Bone marrow (tissue), 2 donors: ENCODE data around the gene DNAH6.

ENCODE experiments used
- DNase-seq, 2 donors: peaks; one replicate each; lab custom pipeline; 2025; lab: John Stamatoyannopoulos, UW

DNAH6 gene

DNA sequence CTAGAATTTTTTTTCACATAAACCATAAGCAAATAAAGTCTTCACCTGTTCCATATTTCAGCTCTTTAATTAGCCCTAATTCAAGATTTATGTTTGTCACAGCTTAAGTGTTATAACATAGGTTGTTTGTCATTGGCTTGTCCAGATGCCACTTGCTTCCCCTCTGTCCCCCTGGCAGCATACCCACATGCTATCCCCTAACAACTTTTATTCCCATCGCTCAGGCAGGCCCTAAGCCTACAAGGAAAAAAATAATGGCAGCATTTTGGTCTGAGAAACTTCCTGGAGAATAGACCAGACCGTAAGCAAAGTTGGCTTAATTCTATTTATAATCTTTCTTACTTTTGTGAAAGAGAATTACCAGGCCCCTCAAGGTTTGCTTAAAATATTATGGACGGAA lies 173.9 kb downstream of the DNAH6 start:
- no peak for DNase-seq

DNA sequence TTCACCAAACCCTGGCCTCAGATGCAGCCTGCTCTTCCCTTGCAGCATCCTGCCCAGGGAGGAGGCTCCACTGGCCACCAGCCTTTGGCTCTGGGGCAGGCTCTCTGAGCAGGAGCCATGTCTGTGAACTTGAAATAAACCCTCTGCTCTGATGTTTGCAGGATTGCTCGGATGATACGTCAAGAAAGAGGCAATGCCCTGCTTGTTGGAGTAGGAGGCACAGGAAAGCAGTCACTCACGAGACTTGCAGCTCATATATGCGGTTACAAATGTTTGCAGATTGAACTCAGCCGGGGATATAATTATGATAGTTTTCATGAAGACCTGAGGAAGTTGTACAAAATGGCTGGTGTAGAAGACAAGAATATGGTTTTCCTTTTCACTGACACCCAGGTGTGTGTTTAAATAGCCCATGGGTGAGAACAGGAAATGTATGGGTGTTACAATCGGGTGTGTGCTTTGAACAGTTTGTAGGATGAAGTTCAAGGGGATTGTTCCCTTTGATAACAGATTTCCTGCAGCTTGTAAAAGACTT lies 177.9 kb downstream of the DNAH6 start:
- DNase-seq: no peak

- no peak for DNase-seq
These were observed 181.6 kb downstream of the DNAH6 start for GRCh38 chr2:84697895-84698294.

- no peak for DNase-seq
These were observed 183.7 kb downstream of the DNAH6 start for GRCh38 chr2:84700006-84700405.

DNA sequence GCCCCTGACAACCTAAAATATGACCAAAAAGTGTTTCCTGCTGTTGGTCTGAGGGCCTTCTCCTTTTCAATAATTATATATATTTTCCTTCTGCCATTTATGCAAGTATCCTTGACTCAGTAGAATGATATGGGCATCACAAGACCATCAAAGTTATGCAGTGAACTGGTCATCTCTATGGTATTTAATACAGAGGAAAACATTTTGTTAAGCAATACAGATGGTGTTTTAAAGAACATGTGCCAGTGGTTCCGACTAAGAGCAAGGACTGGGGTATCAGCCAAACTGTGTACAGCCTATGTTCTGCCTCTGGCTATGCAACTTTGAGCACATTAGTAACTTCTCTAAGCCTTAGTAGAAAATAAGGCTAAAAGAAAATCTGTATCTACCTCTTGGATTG lies 185.6 kb downstream of the DNAH6 start:
- no peak for DNase-seq

GRCh38 chr2:84702941-84703340 lies 186.6 kb downstream of the DNAH6 start:
- DNase-seq: no peak

DNA sequence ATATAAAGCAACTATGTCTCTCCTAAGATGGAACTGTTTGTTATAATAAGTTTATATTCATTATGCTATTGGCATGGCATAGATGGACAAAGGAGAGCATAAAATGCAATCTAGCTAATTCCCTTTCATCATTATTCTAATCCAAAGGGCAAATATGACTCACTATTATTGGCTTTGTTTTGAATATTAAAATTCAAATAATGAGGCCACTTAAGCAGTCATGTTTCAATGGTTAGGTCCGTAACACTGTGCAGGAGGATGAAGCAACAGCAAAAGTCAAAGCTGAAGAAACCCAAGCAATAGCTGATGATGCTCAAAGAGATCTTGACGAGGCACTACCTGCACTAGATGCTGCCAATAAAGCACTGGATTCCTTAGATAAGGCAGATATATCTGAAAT lies 187.5 kb downstream of the DNAH6 start:
- DNase-seq: no peak

DNA sequence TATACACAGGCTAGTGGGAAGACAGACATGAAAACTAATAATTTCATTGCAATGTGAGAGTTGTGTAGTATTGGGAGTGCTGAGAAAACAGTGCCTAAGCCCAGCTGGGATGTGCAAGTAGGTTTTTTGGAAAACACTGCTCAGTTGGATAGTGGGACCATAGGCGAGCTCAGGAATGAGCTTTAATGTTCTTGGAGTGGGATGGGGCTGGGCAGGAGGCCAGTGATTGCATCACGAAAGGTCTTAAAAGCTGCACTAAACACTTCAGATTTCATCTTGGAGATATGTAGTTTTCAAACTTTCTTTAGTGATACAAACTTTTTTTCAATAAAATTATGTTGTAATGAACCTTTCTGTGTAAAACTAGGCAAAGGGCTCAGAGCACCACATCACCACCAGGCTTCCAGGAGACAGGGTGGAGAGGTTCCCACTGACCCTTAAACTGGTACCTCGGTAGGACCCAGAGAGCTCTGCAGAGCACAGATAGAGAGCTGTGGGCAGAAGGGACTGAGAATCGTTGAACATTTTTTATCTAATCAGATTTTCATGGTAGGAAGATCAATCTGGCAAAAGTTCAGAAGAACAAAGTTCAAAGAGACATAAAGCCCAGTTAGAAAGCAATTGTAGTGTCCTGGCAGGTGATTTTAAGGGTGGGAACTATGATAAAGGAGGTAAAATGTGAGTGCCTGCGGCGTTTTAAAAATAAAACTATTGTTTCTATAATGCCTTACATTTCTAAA lies 188.4 kb downstream of the DNAH6 start:
- DNase-seq: no peak

DNA sequence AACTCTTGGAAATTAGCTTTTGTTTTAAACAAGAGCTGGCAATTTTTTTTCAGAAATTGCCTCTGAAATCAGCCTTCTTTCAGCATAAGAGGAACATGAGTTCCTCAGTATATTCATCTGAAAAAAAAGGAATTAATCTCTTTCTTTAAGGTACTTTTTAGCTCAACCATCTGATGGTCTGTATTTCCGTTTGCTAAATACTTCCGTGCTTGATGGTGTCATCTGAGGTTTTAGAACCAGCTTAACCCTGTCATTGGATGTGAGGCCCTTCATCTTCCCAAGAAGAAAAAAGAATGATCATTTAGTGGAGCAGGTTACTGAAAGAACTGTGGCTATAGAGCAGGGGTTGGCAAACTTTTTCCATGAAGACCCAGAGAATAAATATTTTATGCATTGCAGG lies 189.6 kb downstream of the DNAH6 start:
- no peak for DNase-seq

GRCh38 chr2:84708442-84708841 lies 192.1 kb downstream of the DNAH6 start:
- DNase-seq: no peak

- no peak for DNase-seq
These were observed 195.4 kb downstream of the DNAH6 start for GRCh38 chr2:84711651-84712050.

GRCh38 chr2:84713441-84713840 lies 197.1 kb downstream of the DNAH6 start:
- DNase-seq: no peak

- no peak for DNase-seq
These were observed 200.3 kb downstream of the DNAH6 start for GRCh38 chr2:84716564-84716963.

DNA sequence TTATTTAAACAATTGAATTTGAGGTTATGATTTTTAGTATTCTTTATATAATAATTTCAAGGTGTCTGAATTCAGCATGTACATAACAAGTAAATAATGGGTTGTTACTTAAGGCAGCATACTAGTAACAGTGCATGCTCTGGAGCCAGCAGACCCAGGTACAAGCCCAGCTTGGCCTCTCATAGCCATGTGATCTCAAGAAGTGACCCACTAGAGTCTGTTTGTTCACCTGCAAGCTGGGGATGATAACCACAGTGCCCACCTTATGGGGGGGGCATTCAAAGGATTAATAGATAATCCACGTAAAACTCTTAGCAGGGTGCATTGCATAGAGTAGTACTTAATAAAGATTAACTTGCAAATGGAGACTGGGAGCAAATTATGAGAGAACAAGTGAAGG lies 201.0 kb downstream of the DNAH6 start:
- DNase-seq: no peak

DNA sequence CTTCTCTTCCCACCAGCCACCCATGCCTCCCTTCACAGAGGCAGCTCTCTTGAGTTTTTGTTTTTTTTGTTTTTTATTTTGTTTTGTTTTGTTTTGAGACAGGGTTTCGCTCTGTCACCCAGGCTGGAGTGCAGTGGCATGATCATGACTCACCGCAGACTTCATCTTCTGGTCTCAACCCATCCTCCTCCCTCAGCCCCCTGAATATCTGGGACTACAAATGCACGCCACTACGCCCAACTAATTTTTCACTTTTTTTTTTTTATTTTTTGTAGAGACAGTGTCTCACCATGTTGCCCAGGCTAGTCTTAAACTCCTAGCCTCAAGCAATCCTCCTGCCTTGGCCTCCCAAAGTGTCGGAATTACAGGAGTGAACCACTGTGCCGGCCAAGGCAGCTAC lies 203.1 kb downstream of the DNAH6 start:
- DNase-seq: no peak

- DNase-seq: no peak
These were observed 207.5 kb downstream of the DNAH6 start for GRCh38 chr2:84723831-84724230.

DNA sequence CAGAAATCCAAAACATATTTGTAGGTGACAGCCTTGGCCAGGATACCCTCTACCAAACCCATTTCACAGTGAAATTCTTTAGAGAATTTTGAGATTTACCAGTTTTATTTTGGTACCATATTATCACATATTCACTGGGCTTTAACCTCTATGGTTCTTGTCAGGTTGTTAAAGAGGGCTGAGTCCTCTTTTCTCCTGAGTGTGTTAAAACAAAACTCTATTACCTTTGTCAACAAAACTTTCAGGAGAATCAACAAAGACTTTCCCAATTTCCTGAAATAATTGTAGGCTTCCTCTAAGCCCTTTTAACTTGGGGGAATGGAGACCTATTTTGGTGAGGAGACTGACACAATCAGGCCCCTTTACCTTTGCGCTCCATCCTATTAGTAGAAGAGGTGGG lies 209.4 kb downstream of the DNAH6 start:
- no peak for DNase-seq

- DNase-seq: no peak
These were observed 211.0 kb downstream of the DNAH6 start for GRCh38 chr2:84727315-84727714.

- DNase-seq: no peak
These were observed 212.9 kb downstream of the DNAH6 start for GRCh38 chr2:84729224-84729623.

DNA sequence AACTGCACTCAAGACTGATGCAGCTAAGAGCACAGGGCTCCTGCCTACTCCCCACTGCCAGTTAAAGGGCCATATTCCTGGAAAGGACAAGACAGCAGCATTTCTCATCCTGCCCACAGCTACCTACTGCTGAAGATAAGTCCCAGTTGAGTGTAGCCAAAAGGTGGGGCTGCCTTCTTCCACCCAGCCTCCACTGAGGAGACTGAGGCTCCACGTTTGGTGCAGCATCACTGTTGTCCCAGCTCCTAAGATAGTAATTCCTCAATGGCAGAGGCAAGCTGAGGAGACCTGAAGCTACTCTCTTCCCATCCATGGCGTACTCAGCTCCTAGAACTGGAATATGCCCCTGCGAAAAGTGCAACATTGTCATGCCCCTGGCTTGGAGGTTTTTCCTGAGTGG lies 214.9 kb downstream of the DNAH6 start:
- DNase-seq: no peak

DNA sequence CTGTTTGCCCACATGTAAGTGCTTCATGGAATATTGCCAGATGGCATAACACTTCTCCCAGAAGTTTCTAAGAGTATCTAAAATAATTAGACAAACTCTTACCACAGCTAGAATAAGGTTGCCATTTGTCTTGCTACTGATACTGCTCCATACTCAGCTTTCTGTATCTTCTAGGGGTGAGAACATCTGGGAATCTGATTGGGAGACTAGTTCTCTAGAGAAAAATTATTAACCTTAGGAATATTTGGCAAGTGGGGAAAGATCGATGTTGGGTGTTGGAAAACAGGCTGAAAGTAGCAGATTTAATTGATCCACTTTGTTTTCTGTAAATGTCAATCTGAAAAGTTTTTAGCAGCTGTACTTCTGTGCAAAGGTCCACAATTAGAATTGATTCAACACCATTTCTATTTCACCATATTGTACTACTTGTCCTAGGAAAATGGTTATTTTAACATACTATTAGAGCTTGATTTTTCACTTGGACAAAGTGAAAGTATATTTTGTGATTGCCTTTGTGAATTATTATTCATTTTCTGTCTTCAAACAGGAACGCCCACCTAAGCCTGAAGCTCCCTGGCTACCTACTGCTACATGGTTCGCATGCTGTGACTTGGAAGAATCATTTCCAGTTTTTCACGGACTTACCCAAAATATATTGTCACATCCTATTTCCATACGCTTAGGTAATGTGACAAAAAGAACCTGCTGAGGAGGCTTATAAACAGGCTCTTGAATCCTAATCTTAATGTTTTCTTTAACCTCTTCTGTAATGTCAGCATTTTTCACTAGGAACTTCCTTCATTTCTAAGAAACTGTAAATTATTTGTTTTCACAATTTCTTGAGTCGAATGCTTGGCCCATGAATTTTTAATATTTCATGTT lies 216.8 kb downstream of the DNAH6 start:
- DNase-seq: no peak

GRCh38 chr2:84735389-84735788 lies 219.1 kb downstream of the DNAH6 start:
- DNase-seq: no peak

DNA sequence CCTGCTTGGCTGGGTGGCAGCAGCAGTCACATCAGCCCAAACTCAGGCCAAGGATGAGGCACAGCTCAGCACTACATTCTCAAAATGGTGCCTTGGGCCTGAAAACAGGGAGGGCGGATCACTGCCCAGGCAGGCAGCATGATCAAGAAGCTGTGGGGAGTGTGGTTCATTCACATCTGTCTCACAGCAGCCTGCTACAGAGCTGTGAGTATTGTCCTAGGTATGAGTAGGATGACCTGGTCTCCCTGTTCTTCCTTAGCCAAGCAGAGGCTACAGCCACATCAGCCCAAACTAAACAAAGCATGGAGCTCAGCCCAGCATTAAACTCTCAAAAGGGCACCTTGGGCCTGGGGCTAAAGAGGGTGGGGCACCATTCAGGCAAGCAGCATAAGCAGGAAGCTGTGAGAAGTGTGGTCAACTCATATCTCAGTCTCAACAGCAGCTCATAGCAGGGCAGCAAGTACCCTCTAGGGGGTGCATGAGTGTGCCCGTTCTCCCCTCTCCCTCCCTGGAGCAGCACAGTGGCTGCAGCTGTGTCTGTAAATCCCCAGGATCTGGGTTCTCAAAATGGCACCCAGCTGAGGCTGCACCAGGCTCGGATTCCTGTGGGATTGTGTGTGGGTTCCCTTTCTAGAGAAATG lies 225.0 kb downstream of the DNAH6 start:
- DNase-seq: peak in 1 of 2 donors; percentile 20
